HG02678 (cell line): ENCODE results near the gene VCY1B.
"Not testable (repeated sequence)": the region's sequence is repeated elsewhere in the genome, so short reads cannot be mapped to it uniquely, and the experiment has no call there.

Experiments used
- ATAC-seq: cut with Tn5 transposase; IDR thresholded peaks from one replicate; pipeline ENCODE4 v1.9.1; 2021; ENCODE audit warnings: mild to moderate bottlenecking, moderate library complexity; ENCODE audit not compliant: unreplicated experiment

The VCY1B gene

GRCh38 chrY:14055927-14056326 is at the start of gene VCY1B:
Gene VCY1B, plus strand, starts transcription at chrY:14056227. Its CDS starts 63 bp downstream, at chrY:14056290.
- not testable (repeated sequence) for ATAC-seq

- ATAC-seq, result not testable (repeated sequence)
Observed at GRCh38 chrY:14011916-14012315, 44.1 kb upstream of the VCY1B start.

DNA sequence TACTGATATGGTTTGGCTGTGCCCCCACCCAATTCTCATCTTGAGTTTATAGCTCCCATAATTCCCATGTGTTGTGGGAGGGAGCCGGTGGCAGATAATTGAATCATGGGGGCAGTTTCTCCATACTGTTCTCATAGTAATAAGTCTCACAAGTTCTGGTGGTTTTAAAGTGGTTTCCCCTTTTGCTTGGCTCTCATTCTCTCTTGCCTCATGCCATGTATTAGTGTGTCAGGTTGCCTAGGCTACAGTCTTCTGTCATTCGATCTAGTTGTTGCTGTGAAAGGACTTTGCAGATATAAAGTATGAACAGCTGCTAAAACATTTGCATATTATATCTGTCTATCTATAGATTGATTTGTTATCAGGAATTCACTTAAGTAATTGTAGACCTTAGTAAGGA is 25.6 kb upstream of the VCY1B start:
- not testable (repeated sequence) for ATAC-seq

DNA sequence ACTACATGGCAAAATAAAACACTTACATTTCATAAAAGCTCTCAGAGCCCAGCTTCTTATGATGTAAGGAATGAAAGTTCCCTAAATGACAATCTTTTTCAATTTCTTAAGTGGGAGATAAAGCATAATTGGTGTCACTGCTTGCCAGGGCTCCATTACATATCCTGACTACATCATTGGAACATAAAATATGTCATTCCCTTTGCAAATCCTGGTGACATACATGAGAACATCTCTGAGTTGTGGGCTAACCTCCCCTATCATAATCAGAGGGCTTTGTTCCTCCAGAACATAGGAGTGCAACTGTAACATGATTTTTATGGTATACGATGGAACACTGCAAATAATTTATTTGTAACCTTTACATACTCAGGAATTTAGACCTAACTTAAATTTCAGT is 29.9 kb downstream of the VCY1B start:
- ATAC-seq, result no peak
